ENCODE data around the gene RHOBTB1.

DNA sequence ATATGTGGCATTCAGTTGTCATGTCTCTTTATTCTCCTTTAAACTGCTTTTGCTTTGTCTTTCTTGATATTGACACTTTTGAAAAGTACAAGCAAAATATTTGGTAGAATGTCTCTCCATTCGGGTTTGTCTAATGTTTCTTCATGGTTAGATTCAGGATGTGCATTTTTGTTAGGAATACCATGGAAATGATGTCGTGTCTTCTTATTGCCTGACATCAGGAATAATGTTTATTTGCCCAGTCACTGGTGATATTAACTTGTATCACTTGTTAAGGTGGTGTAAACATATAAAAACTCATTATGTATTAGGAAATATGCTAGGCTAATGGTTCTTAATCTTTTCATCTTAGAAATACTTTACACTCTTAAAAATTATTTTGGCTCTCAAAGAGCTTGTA, 122.3 kb downstream of the RHOBTB1 start:
- no peak for TF ChIP-seq EZH2 (IDR thresholded peaks at IDR 0.05; ENCODE audit: low read length, missing control alignments)
- TF ChIP-seq, protein P1, sequence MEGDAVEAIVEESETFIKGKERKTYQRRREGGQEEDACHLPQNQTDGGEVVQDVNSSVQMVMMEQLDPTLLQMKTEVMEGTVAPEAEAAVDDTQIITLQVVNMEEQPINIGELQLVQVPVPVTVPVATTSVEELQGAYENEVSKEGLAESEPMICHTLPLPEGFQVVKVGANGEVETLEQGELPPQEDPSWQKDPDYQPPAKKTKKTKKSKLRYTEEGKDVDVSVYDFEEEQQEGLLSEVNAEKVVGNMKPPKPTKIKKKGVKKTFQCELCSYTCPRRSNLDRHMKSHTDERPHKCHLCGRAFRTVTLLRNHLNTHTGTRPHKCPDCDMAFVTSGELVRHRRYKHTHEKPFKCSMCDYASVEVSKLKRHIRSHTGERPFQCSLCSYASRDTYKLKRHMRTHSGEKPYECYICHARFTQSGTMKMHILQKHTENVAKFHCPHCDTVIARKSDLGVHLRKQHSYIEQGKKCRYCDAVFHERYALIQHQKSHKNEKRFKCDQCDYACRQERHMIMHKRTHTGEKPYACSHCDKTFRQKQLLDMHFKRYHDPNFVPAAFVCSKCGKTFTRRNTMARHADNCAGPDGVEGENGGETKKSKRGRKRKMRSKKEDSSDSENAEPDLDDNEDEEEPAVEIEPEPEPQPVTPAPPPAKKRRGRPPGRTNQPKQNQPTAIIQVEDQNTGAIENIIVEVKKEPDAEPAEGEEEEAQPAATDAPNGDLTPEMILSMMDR (conservative IDR thresholded peaks at IDR 0.05 in 1 of 2, IDR thresholded peaks at IDR 0.05 in 1 of 2; ENCODE audit: low read depth in 1 of 2, low read length in 2 of 2), result no peak
